Kidney epithelial cell (primary cell): Measurements from ENCODE around the gene PDCD1. TPM values are rescaled to one million over a fixed set of nuclear protein-coding genes. Genes with fewer than 3 reads are reported as not detected.

Experiments
- DNase-seq: peaks from one replicate; pipeline ENCODE4 v3.0.0-alpha.2; 2010; ENCODE audit warnings: low read depth
- H3K27me3 ChIP-seq: 2 replicates; pipeline ENCODE4 v1.6.0; 2011; ENCODE audit warnings: low read length; ENCODE audit not compliant: control insufficient read depth, insufficient read depth
- H3K36me3 ChIP-seq: 2 replicates; pipeline ENCODE4 v1.5.1; 2011; ENCODE audit warnings: low read length; ENCODE audit not compliant: control insufficient read depth, insufficient read depth
- H3K4me3 ChIP-seq: 2 replicates; pipeline ENCODE4 v1.5.1; 2011; ENCODE audit warnings: low read depth, mild to moderate bottlenecking, control low read depth, low read length
- CTCF ChIP-seq: IDR thresholded peaks from 2 replicates; pipeline ENCODE4 v1.5.1; 2011; ENCODE audit warnings: mild to moderate bottlenecking, moderate library complexity, low read length, control low read depth, inconsistent platforms; ENCODE audit not compliant: insufficient read depth, poor library complexity, severe bottlenecking
- total RNA-seq: library from RNA; depleted of rRNA; stranded (reverse); fragments of >200 nt; gene quantifications from 2 replicates; pipeline ENCODE4 v1.2.3, GENCODE V29; 2015

PDCD1 gene
- total RNA-seq, 1 donor from 2014 or later, result 1.0 TPM

GRCh38 chr2:241886840-241887447 lies 28.2 kb upstream of the PDCD1 start:
- no peaks in the 10 kb centered on the region for H3K36me3 ChIP-seq
- no peak for DNase-seq
- H3K4me3 ChIP-seq, result no peak overlapping the region
- H3K27me3 ChIP-seq, result peaks cover 1% of the 10 kb centered on the region
- no peak for TF ChIP-seq CTCF

GRCh38 chr2:241885946-241886643 lies 27.4 kb upstream of the PDCD1 start:
- no peak overlapping the region for H3K4me3 ChIP-seq
- H3K27me3 ChIP-seq, result no peaks in the 10 kb centered on the region
- no peak for DNase-seq
- no peaks in the 10 kb centered on the region for H3K36me3 ChIP-seq
- no peak for TF ChIP-seq CTCF

- Histone ChIP-seq H3K27me3 (no peaks in the 10 kb centered on the region), H3K36me3 (no peaks in the 10 kb centered on the region), H3K4me3 (no peak overlapping the region)
- no peak for DNase-seq
- no peak for TF ChIP-seq CTCF
These were observed 26.7 kb upstream of the PDCD1 start for GRCh38 chr2:241885291-241885945.

GRCh38 chr2:241884951-241885290 lies 26.2 kb upstream of the PDCD1 start:
- H3K27me3 ChIP-seq, result no peaks in the 10 kb centered on the region
- DNase-seq, result no peak
- TF ChIP-seq CTCF, result no peak
- H3K36me3 ChIP-seq, result no peaks in the 10 kb centered on the region
- H3K4me3 ChIP-seq, result no peak overlapping the region

GRCh38 chr2:241882091-241882625 lies 23.5 kb upstream of the PDCD1 start:
- H3K4me3 ChIP-seq, result peak overlapping the region; percentile 18
- H3K27me3 ChIP-seq, result no peaks in the 10 kb centered on the region
- no peaks in the 10 kb centered on the region for H3K36me3 ChIP-seq
- TF ChIP-seq CTCF, result no peak
- DNase-seq, result no peak
